ENCODE data around the gene FAS.

Gene FAS

DNA sequence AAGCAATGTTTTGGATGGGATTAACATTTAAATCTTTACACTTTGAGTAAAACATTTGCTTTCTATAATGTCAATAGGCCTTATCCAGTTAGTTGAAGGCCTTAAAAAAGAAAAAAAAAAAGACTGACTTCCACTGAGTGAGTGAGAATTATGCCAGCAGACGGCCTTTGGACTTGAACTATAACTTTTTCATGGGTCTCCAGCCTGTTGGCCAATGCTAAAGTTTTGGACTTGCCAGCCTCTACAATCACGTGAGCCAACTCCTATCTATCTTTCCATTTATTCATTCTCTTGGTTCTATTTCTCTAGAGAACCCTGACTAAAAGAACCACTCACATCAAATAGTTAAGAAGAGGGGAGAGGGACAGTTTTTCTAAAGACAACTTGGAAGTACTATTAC is 2.8 kb upstream of the FAS start:
- in situ Hi-C loops (cut with MboI; ENCODE audit: low sequenced_read_pairs, unreplicated experiment): no loop called here
- no peak for DNase-seq (ENCODE audit: low spot score)
- no peak for TF ChIP-seq CTCF (IDR thresholded peaks at IDR 0.05; ENCODE audit: borderline replicate concordance, control extremely low read depth, extremely low read depth, insufficient read depth, missing control alignments)

GRCh38 chr10:88989423-88989822 is 1.2 kb upstream of the FAS start:
- DNase-seq (ENCODE audit: low spot score): no peak
- no peak for TF ChIP-seq CTCF (IDR thresholded peaks at IDR 0.05; ENCODE audit: borderline replicate concordance, control extremely low read depth, extremely low read depth, insufficient read depth, missing control alignments)
- in situ Hi-C loops (cut with MboI; ENCODE audit: low sequenced_read_pairs, unreplicated experiment): no loop called here

- in situ Hi-C loops (cut with MboI; ENCODE audit: low sequenced_read_pairs, unreplicated experiment): no loop called here
- no peak for TF ChIP-seq CTCF (IDR thresholded peaks at IDR 0.05; ENCODE audit: borderline replicate concordance, control extremely low read depth, extremely low read depth, insufficient read depth, missing control alignments)
- DNase-seq (ENCODE audit: low spot score): no peak
Measured at GRCh38 chr10:88989824-88990383, 694 bp upstream of the FAS start.

DNA sequence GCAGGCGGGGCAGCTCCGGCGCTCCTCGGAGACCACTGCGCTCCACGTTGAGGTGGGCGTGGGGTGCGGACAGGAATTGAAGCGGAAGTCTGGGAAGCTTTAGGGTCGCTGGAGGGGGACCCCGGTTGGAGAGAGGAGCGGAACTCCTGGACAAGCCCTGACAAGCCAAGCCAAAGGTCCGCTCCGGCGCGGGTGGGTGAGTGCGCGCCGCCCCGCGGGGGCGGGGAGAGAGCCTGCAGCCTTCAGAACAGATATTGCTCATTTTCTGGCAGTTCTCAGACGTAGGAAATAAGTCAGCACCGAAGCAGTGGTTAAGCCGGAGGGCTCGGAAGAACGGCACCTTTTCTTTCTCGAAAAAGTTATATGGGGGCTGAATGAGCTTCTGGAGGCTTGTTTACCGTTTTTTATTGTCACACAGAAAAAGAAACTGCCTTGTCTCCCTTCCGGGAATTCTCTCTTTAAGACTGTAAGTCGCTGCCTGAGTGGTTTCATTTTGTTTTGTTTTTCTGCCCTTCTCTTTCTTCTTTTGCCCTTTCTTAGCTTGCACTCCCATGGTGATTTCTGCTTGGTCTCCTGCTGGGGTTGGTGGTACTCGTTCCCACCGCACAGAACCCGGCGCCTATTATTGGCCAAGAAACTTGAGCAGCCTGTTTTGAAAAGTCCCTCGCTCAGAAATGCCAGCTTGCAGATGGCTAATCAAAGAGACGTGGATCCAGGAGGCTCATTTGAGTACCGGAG is 732 bp downstream of the FAS start:
- DNase-seq (ENCODE audit: low spot score): peak; percentile 71
- no peak for TF ChIP-seq CTCF (IDR thresholded peaks at IDR 0.05; ENCODE audit: borderline replicate concordance, control extremely low read depth, extremely low read depth, insufficient read depth, missing control alignments)
- in situ Hi-C loops (cut with MboI; ENCODE audit: low sequenced_read_pairs, unreplicated experiment): no loop called here

DNA sequence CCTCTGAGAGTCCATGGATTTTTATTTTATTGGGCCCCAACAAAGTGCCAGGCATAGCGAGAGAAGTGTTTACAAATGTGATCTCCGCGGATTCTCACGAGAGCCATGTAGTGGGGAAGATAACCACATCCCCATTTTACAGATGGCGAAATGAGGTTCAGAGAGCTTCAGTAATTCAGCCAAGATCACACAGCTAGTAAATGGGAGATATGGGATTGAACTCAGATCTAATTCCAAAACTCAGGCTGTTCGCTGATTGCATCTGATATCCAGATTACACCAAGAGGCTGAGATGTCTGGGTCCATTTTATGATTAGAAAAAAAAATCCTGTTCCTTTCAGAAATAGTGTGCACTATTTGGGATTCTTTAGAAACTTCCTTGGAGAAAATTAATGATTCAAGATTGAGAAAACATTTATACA is 1.3 kb downstream of the FAS start:
- DNase-seq (ENCODE audit: low spot score): peak; percentile 51
- in situ Hi-C loops (cut with MboI; ENCODE audit: low sequenced_read_pairs, unreplicated experiment): no loop called here

GRCh38 chr10:88992921-88993524 is 2.4 kb downstream of the FAS start:
- DNase-seq (ENCODE audit: low spot score): no peak
- in situ Hi-C loops (cut with MboI; ENCODE audit: low sequenced_read_pairs, unreplicated experiment): no loop called here
- TF ChIP-seq CTCF (IDR thresholded peaks at IDR 0.05; ENCODE audit: borderline replicate concordance, control extremely low read depth, extremely low read depth, insufficient read depth, missing control alignments): no peak

More for the DNA sequence above, 1.3 kb downstream of the FAS start:
- no peak for TF ChIP-seq CTCF (IDR thresholded peaks at IDR 0.05; ENCODE audit: borderline replicate concordance, control extremely low read depth, extremely low read depth, insufficient read depth, missing control alignments)
